NCI-H146 treated with DMSO at 0.1 percent for 48 hours (cell line): ENCODE results near the gene DEF6.

Experiments used
- DNase-seq: peaks from one replicate; lab custom pipeline; 2025; ENCODE audit not compliant: unreplicated experiment; lab: John Stamatoyannopoulos, UW

DEF6 gene

GRCh38 chr6:35370124-35370741 lies 72.6 kb downstream of the DEF6 start:
- DNase-seq = no peak

DNA sequence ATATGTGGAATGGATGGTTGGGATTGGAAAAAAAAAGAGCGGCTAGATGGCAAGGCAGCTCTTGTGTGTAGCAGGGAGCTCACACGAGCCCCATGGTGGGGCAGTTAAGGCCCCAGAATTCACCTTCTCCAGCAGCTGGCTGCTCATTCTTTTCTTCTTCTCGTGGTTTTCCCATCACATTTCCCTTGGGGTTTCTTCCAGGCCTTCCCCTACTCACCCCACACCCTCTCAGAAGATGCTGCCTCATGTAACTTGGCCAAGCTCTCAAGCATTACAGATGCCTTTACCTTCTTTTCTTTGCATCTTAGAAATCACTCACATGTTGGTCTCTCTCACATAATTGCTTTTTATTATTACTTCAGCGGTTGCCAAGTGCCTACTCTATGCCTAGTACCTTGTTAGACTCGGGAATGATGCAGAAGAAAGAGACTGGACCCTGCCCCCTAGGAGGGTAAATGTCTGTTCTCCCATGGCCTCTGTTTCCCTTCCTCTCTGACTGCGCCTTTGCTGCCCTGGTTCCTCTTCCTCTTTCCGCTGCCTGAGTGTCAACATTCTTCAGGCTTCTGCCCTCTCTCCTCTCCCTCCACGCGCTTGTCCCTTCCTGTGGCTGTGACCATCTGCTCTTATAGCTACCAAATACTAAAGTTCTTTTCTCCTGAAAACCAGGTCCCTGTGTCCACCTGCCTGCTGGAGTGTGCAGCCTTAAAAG lies 73.3 kb downstream of the DEF6 start:
- DNase-seq = no peak
